SK-N-SH (cell line): Measurements from ENCODE around the gene RBBP8NL. TPM values are rescaled to one million over a fixed set of nuclear protein-coding genes. Genes with fewer than 3 reads are reported as not detected.

Source experiments
- CTCF ChIA-PET: fragments of 300-600, 350-600 bp; formaldehyde crosslinking; extraction: SDS; loops from one replicate; lab custom pipeline; 2021; lab: Yijun Ruan, JAX
- POLR2A ChIA-PET: fragments of 350-600 bp; sonication (Branson Sonifier 250); formaldehyde crosslinking; extraction: SDS; loops from one replicate; lab custom pipeline; 2020; ENCODE audit warnings: antibody characterized with exemption, inconsistent platforms; lab: Yijun Ruan, JAX
- DNase-seq: peaks from one replicate; pipeline ENCODE4 v3.0.0; 2012
- H2AFZ ChIP-seq: fragments of 200-600 bp; sonication (generic); 2 replicates; pipeline ENCODE4 v1.8.1; 2016; ENCODE audit warnings: antibody characterized with exemption, mild to moderate bottlenecking, low read depth
- H3F3A ChIP-seq: fragments of 200-600 bp; sonication (generic); replicated peaks from 2 replicates; pipeline ENCODE3; 2016; ENCODE audit warnings: antibody characterized with exemption, mild to moderate bottlenecking; ENCODE audit not compliant: insufficient read depth
- H3K27ac ChIP-seq, 2 experiments: fragments of 200-500 bp in 1 of 2; fragments of 200-600 bp in 1 of 2; sonication (Bioruptor generic) in 1 of 2; sonication (generic), shearing (Covaris generic) in 1 of 2; 2 replicates each; pipeline versions ENCODE4 v1.5.1 to v1.6.1; 2014 to 2016; ENCODE audit warnings: low read depth in 2 of 2, inconsistent platforms in 1 of 2, low read length in 1 of 2, mild to moderate bottlenecking in 1 of 2, mixed read lengths in 1 of 2
- H3K27me3 ChIP-seq: fragments of 200-600 bp; sonication (generic), shearing (Covaris generic); 2 replicates; pipeline ENCODE4 v1.6.1; 2016; ENCODE audit warnings: mixed run types; ENCODE audit not compliant: insufficient read depth
- H3K36me3 ChIP-seq, 2 experiments: fragments of 200-500 bp in 1 of 2; fragments of 200-600 bp in 1 of 2; sonication (Bioruptor generic) in 1 of 2; sonication (generic) in 1 of 2; replicated peaks in 1 of 2; 2 replicates each; pipeline versions ENCODE3 to v1.5.1; 2014 to 2016; ENCODE audit warnings: low read length in 1 of 2, mild to moderate bottlenecking in 1 of 2; ENCODE audit not compliant: insufficient read depth in 2 of 2, control insufficient read depth in 1 of 2
- H3K4me1 ChIP-seq, 2 experiments: fragments of 200-500 bp in 1 of 2; fragments of 200-600 bp in 1 of 2; sonication (Bioruptor generic) in 1 of 2; sonication (generic), shearing (Covaris generic) in 1 of 2; 2 replicates each; pipeline versions ENCODE4 v1.5.1 to v1.6.1; 2014 to 2016; ENCODE audit warnings: low read depth in 1 of 2, low read length in 1 of 2, mixed run types in 1 of 2; ENCODE audit not compliant: insufficient read depth in 2 of 2, control insufficient read depth in 1 of 2
- H3K4me2 ChIP-seq: fragments of 200-600 bp; sonication (generic), shearing (Covaris generic); 2 replicates; pipeline ENCODE4 v1.6.1; 2017; ENCODE audit warnings: mixed run types
- H3K4me3 ChIP-seq, 2 experiments: fragments of 200-500 bp in 1 of 2; fragments of 200-600 bp in 1 of 2; sonication (Bioruptor generic) in 1 of 2; sonication (generic), shearing (Covaris generic) in 1 of 2; 2 replicates each; pipeline versions ENCODE4 v1.5.1 to v1.8.1; 2014 to 2016; ENCODE audit warnings: low read depth in 2 of 2, inconsistent platforms in 1 of 2, low read length in 1 of 2, mild to moderate bottlenecking in 1 of 2, mixed read lengths in 1 of 2, moderate library complexity in 1 of 2
- H3K79me2 ChIP-seq: fragments of 200-600 bp; sonication (generic); 2 replicates; pipeline ENCODE4 v1.8.1; 2017; ENCODE audit warnings: mild to moderate bottlenecking; ENCODE audit not compliant: insufficient read depth
- H3K9ac ChIP-seq: fragments of 200-600 bp; sonication (generic); 2 replicates; pipeline ENCODE4 v1.6.1; 2017; ENCODE audit warnings: mixed run types
- H3K9me2 ChIP-seq: fragments of 200-600 bp; sonication (generic); 2 replicates; pipeline ENCODE4 v1.6.1; 2017; ENCODE audit warnings: mixed run types
- H3K9me3 ChIP-seq: fragments of 200-600 bp; sonication (generic); 2 replicates; pipeline ENCODE4 v1.6.1; 2017; ENCODE audit warnings: mixed run types, mild to moderate bottlenecking, moderate library complexity
- H4K20me1 ChIP-seq: fragments of 200-600 bp; sonication (generic); 2 replicates; pipeline ENCODE4 v1.6.1; 2017; ENCODE audit warnings: mild to moderate bottlenecking, mixed run types; ENCODE audit not compliant: insufficient read depth
- CHD2 ChIP-seq: fragments of 150-350 bp; IDR thresholded peaks from 2 replicates; pipeline ENCODE4 v1.6.1; 2018; ENCODE audit warnings: low read length; ENCODE audit not compliant: partially characterized antibody
- FOSL2 ChIP-seq: IDR thresholded peaks from 2 replicates; pipeline ENCODE4 v1.4.0; 2012; ENCODE audit warnings: low read depth, mild to moderate bottlenecking, moderate library complexity, borderline replicate concordance
- FOXJ3 ChIP-seq: sonication (generic); formaldehyde crosslinking; IDR thresholded peaks from 2 replicates; pipeline ENCODE4 v1.5.1; 2020; ENCODE audit warnings: mild to moderate bottlenecking, missing genetic modification reagents
- GATA2 ChIP-seq: sonication (generic); formaldehyde crosslinking; IDR thresholded peaks from 2 replicates; pipeline ENCODE4 v1.5.0; 2020; ENCODE audit warnings: mild to moderate bottlenecking, missing genetic modification reagents
- MAX ChIP-seq: IDR thresholded peaks from 2 replicates; pipeline ENCODE4 v1.4.0; 2012; ENCODE audit warnings: low read depth
- MEF2A ChIP-seq: IDR thresholded peaks from 2 replicates; pipeline ENCODE4 v1.4.0; 2012; ENCODE audit warnings: low read depth, borderline replicate concordance
- NRF1 ChIP-seq: IDR thresholded peaks from 2 replicates; pipeline ENCODE4 v1.6.1; 2012; ENCODE audit warnings: low read depth, mild to moderate bottlenecking, low read length
- PBX3 ChIP-seq: IDR thresholded peaks from 2 replicates; pipeline ENCODE4; 2012
- POLR2AphosphoS5 ChIP-seq: IDR thresholded peaks from 2 replicates; pipeline ENCODE4 v1.6.1; 2012; ENCODE audit warnings: low read depth, low read length
- RFX5 ChIP-seq: IDR thresholded peaks from 2 replicates; pipeline ENCODE4 v1.6.1; 2012; ENCODE audit warnings: mild to moderate bottlenecking, improper control_type of control experiment, low read length
- USF1 ChIP-seq: IDR thresholded peaks from 2 replicates; pipeline ENCODE4 v1.4.0; 2012; ENCODE audit warnings: low read depth, borderline replicate concordance
- YY1 ChIP-seq: IDR thresholded peaks from 2 replicates; pipeline ENCODE4 v1.4.0; 2012; ENCODE audit warnings: low read depth, mild to moderate bottlenecking
- WGBS: methylation state at CpG from one replicate; pipeline ENCODE4 v1.1.6; 2017; ENCODE audit warnings: low lambda C conversion rate; 5-methylcytosine and 5-hydroxymethylcytosine counted together
- polyA plus RNA-seq, 3 experiments: library from polyadenylated mRNA; depleted of rRNA; stranded (reverse); fragments of >200 nt; gene quantifications; 2 replicates each; pipeline ENCODE4 v1.2.3, GENCODE V29; 2012

Gene RBBP8NL
- polyA plus RNA-seq, 1 of the 3 experiments (the other 2 are of a cell fraction), result not detected

- Histone ChIP-seq H3K27me3 (no peaks in the 10 kb centered on the region), H3K79me2 (peaks cover 21% of the 10 kb centered on the region; the same call in 1 of the 2 replicates), H3K27ac (peak overlapping the region in 1 of 2 experiments; percentile 93; a peak in 2 of 4 replicates), H3K9me2 (no peaks in the 10 kb centered on the region), H3K4me1 (peaks cover 33 to 78% of the 10 kb centered on the region in 2 experiments; a peak in 3 of 4 replicates), H3K9ac (no peak overlapping the region)
- WGBS, result 13% methylated on average over 12 of the region's 15 CpGs
- TF ChIP-seq PBX3, result no peak
- TF ChIP-seq NRF1, result no peak
- TF ChIP-seq FOXJ3 (CRISPR knock-in tag), result no peak
- no peak for TF ChIP-seq FOSL2
- no peak for TF ChIP-seq MEF2A
- no peak for TF ChIP-seq RFX5
- TF ChIP-seq POLR2AphosphoS5, result 0 out of 2 replicates have a peak, but pooled peaks have one; percentile 1
- TF ChIP-seq CHD2, result peak; percentile 70
- TF ChIP-seq YY1, result no peak
- no peak for TF ChIP-seq GATA2 (CRISPR knock-in tag)
- TF ChIP-seq, all 33 proteins: peak for 2
- CTCF ChIA-PET, result interaction anchor here (0.7 to 12.0 kb wide), 19 partner anchors 12 to 439 kb away, joined by 3 to 127 read pairs (median 4); partner anchors contain the start of genes ADRM1 and RPS21
- POLR2A ChIA-PET, result interaction anchor here (0.9 to 1.3 kb wide), 3 partner anchors 14 to 148 kb away, joined by 3 to 8 read pairs (median 4); partner anchors contain the start of genes HRH3 and RPS21
- H3K4me3 ChIP-seq, result peak overlapping the region in 1 of 2 experiments; percentile 35; a peak in 2 of 4 replicates
- peak; percentile 78 for DNase-seq
- peaks cover 23% of the 10 kb centered on the region for H4K20me1 ChIP-seq
- H2AFZ ChIP-seq, result no peak overlapping the region
- no peaks in the 10 kb centered on the region for H3K36me3 ChIP-seq
- H3F3A ChIP-seq, result peaks cover 13% of the 10 kb centered on the region
- no peaks in the 10 kb centered on the region for H3K9me3 ChIP-seq
- H3K4me2 ChIP-seq, result peak overlapping the region; percentile 84
Measured at GRCh38 chr20:62368392-62368975, 58.9 kb downstream of the RBBP8NL start.

- POLR2A ChIA-PET, result interaction anchor here (0.9 to 1.8 kb wide), 4 partner anchors 14 to 148 kb away, joined by 3 to 4 read pairs (median 4); partner anchors contain the start of genes HRH3 and RPS21
- H3K27ac ChIP-seq, result peak overlapping the region in 1 of 2 experiments; percentile 93; a peak in 2 of 4 replicates
- H3K4me3 ChIP-seq, result peak overlapping the region; percentile 29 to 89; a peak in 3 of 4 replicates
- H3K79me2 ChIP-seq, result peaks cover 26% of the 10 kb centered on the region
- DNase-seq, result peak; percentile 68
- H2AFZ ChIP-seq, result no peak overlapping the region
- no peaks in the 10 kb centered on the region for H3K9me3 ChIP-seq
- CTCF ChIA-PET, result interaction anchor here (0.7 to 12.0 kb wide), 15 partner anchors 11 to 76 kb away, joined by 3 to 127 read pairs (median 5); partner anchors contain the start of genes ADRM1 and RPS21
- H3K9ac ChIP-seq, result no peak overlapping the region
- TF ChIP-seq USF1 (no peak), NRF1 (peak; percentile 30; the same call in 1 of the 2 replicates), MAX (peak; percentile 42; the same call in 1 of the 2 replicates)
- peak overlapping the region; percentile 84 for H3K4me2 ChIP-seq
- H4K20me1 ChIP-seq, result peaks cover 24% of the 10 kb centered on the region
- 25% methylated on average over 9 of the region's 37 CpGs for WGBS
- H3K27me3 ChIP-seq, result no peaks in the 10 kb centered on the region
- H3K9me2 ChIP-seq, result no peaks in the 10 kb centered on the region
- H3F3A ChIP-seq, result peaks cover 13% of the 10 kb centered on the region
- H3K36me3 ChIP-seq, result no peaks in the 10 kb centered on the region
- peaks cover 33 to 85% of the 10 kb centered on the region in 2 experiments; a peak in 3 of 4 replicates for H3K4me1 ChIP-seq
Measured at GRCh38 chr20:62367633-62368391, 59.5 kb downstream of the RBBP8NL start.
